AG04449 (cell line): ENCODE measurements around the gene VPS13C.

Experiments used
- CTCF ChIA-PET: fragments of 350-600 bp; formaldehyde crosslinking; extraction: SDS; loops from one replicate; lab custom pipeline; 2021; ENCODE audit warnings: antibody characterized with exemption; lab: Yijun Ruan, JAX
- POLR2A ChIA-PET: fragments of 400-600, 350-600 bp; formaldehyde crosslinking; extraction: SDS; loops from one replicate; lab custom pipeline; 2020; ENCODE audit warnings: antibody characterized with exemption, inconsistent platforms; lab: Yijun Ruan, JAX
- DNase-seq: peaks from one replicate; pipeline ENCODE4 v3.0.0-alpha.2; 2010; ENCODE audit warnings: low read depth, low spot score
- H3K4me3 ChIP-seq: 2 replicates; pipeline ENCODE4 v1.5.1; 2011; ENCODE audit warnings: low read depth, mild to moderate bottlenecking, control low read depth, low read length
- CTCF ChIP-seq: IDR thresholded peaks from one replicate; pipeline ENCODE4 v1.5.1; 2011; ENCODE audit warnings: mild to moderate bottlenecking, moderate library complexity, low read length, control low read depth, inconsistent platforms; ENCODE audit not compliant: insufficient read depth; ENCODE audit errors: missing control alignments

Gene VPS13C

GRCh38 chr15:61853195-61853594 is 207.1 kb downstream of the VPS13C start:
- DNase-seq, result no peak
- no peak for TF ChIP-seq CTCF
- H3K4me3 ChIP-seq, result no peak overlapping the region
- ChIA-PET POLR2A (no interaction called here), CTCF (interaction anchor here (0.9 to 3.6 kb wide), 3 partner anchors 17 to 30 kb away, joined by 3 to 18 read pairs (median 5); no protein-coding TSS in a partner anchor)

DNA sequence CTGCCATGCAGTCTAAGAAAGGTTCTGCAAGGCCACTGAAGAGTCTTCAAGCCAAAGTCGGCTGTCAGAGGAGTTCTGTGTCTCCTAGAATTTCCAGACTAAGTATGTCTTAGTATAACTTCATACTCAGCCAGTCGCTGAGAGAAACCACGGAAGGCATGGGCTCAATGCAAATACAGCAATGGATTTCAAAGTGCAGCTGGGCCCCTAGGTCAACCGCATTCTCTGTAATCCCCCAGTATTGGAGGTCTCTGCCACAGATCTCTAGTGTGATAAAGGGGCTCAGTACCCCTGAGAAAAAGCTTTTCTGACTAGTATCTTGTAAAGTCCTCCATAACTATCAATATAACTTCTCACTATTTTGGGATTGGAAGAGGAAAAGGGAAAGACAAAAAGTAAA is 208.3 kb downstream of the VPS13C start:
- no peak for DNase-seq
- TF ChIP-seq CTCF, result no peak
- ChIA-PET CTCF (interaction anchor here (1.5 to 3.6 kb wide), 2 partner anchors 9 to 16 kb away, joined by 3 to 18 read pairs; no protein-coding TSS in a partner anchor), POLR2A (no interaction called here)
- no peak overlapping the region for H3K4me3 ChIP-seq

DNA sequence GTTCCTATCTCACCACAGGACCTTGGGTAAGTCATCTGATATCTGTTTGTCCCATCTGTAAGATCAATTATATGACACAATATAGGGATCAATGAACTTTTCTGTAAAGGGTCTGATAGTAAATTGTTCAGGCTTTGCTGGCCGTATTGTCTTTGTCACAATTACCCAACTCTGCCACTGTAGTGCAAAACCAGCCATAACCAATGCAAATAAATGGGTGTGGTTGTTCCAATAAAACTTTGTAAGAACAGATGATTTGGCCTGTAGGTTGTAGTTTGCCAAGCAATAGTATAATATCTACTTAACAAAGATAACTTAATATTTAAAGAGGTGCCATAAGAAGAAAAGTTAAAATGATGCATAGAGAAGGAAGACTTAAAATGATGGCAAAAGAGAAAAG is 210.8 kb downstream of the VPS13C start:
- CTCF ChIA-PET, result interaction anchor here (1.0 kb wide), 1 partner anchor 15 kb away, joined by 3 read pairs; no protein-coding TSS in a partner anchor
- POLR2A ChIA-PET, result no interaction called here

DNA sequence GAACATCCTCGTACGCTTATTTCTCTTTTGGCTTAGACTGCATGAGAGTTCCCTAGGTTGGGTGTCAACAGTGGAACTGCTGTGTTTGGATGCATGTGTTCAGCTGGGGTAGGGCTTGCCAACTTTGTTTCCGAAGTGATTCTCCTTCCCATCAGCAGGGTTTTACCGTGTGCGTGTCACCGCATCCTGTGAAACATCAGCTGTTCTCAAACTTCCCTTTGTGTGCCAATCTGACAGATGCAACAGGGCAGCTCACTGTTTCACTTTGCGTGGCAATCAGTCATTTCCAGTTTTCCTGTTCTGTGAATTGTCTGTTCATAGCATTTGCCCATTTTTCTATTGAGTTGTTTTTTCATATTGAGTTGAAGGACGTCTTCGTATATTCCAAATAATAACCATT is 218.8 kb downstream of the VPS13C start:
- no peak for TF ChIP-seq CTCF
- H3K4me3 ChIP-seq, result no peak overlapping the region
- CTCF ChIA-PET, result interaction anchor here (2.6 kb wide), 1 partner anchor 7 kb away, joined by 9 read pairs; no protein-coding TSS in a partner anchor
- no peak for DNase-seq
- POLR2A ChIA-PET, result no interaction called here

More for the DNA sequence above, 210.8 kb downstream of the VPS13C start:
- TF ChIP-seq CTCF, result no peak
- H3K4me3 ChIP-seq, result no peak overlapping the region
- DNase-seq, result no peak

DNA sequence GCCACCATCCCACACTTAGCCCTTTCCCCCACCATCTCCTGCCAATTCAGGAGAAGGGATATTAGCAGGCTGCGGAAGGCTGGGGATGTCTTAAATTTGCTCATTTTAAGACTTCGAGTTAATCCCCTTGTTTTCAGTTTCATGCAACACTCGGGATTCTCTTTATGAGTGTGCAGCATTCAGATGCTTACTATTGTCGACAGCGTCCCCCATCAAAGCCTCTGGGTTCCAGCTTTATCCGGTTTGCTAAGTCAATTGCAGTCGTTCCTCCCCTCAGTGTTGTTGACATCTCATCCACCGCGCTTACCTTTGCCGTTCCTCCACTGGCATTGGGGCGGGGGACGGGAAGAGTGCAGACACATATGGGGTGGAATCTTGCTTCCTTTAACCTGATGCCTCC is 220.2 kb downstream of the VPS13C start:
- ChIA-PET CTCF (no interaction called here), POLR2A (no interaction called here)
- DNase-seq, result no peak
- TF ChIP-seq CTCF, result no peak
- no peak overlapping the region for H3K4me3 ChIP-seq

DNA sequence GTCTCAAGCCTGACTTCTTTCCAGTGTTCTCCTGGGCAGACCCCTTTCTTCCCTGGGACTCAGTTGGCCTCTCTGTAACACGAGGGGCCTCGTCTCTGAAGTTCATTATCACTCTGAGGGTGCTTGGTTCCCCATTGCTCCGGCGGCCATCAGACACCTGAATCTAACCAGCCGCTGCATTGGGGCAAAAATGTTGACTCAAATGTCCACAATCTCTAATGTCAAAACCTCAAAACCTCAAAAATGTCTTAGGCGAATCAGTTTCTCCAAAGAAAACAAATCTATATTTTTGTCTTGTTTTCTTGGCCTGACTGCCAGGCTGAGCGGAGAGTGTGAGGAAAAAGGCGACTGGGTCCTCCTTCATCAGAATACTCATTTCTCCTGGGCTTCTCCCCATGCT is 220.7 kb downstream of the VPS13C start:
- peak; percentile 12 for DNase-seq
- CTCF ChIA-PET, result interaction anchor here (2.1 kb wide), 1 partner anchor 12 kb away, joined by 8 read pairs; no protein-coding TSS in a partner anchor
- TF ChIP-seq CTCF, result no peak
- POLR2A ChIA-PET, result no interaction called here
- H3K4me3 ChIP-seq, result no peak overlapping the region
